H54 (cell line): ENCODE results near the gene RAB31.

Experiments used
- DNase-seq: peaks from one replicate; pipeline ENCODE4 v3.0.0; 2011; ENCODE audit warnings: low spot score, mixed read lengths; ENCODE audit not compliant: insufficient read length
- FAIRE-seq: peaks from 3 replicates; lab custom pipeline; 2011; peaks lifted over from hg19 to GRCh38; lab: Jason Lieb, UNC
- POLR2A ChIP-seq: IDR thresholded peaks from 2 replicates; pipeline ENCODE4 v1.6.1; 2011; ENCODE audit warnings: low read depth, mild to moderate bottlenecking, low read length

The RAB31 gene

DNA sequence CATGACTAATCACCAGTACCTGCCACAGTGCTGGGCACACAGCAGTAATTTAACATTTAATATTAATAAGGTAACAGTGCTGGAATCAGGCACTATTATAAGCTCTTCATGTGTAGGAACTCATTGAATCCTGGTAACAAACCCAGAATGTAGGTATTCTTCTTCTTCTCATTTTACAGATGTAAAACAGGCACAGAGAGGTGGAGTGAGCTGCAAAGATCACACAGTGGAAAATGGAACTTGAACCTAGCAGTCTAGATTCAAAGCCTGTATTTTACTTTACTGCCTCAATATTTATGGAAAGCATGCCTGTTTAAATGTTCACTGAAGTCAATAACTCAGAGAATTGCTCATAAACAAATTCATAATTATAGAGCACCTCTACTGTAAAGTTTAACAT lies 202.0 kb downstream of the RAB31 start:
- no peak for DNase-seq
- no peak for TF ChIP-seq POLR2A
- FAIRE-seq, result no peak

DNA sequence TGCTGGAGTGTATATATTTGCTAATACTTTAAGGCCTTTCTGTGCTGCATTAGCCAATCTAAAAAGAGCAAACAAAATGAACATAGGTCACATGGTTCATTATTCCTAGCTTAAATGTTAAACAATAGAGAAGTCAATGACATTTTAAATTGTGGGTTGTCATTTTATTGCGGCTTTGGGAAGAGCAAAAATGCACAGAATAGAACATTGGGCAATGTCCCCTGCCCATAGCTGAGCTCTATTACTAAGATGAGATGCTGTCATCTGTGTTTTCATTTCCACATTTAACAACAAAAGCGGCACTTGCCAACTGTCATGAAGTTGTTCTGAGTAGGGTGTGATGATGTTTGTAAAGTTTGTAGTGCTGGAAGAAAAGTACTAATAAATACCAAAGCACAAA lies 202.6 kb downstream of the RAB31 start:
- no peak for DNase-seq
- TF ChIP-seq POLR2A, result no peak
- FAIRE-seq, result no peak

GRCh38 chr18:9911226-9911625 lies 203.1 kb downstream of the RAB31 start:
- no peak for TF ChIP-seq POLR2A
- FAIRE-seq (no peak), DNase-seq (no peak)
